Superior temporal gyrus (tissue), 1 donor: ENCODE results near the gene MICAL1.

Source experiments
- DNase-seq: peaks from one replicate; pipeline ENCODE4 v3.0.0-alpha.2; 2016; ENCODE audit errors: extremely low spot score

Gene MICAL1, protein sequence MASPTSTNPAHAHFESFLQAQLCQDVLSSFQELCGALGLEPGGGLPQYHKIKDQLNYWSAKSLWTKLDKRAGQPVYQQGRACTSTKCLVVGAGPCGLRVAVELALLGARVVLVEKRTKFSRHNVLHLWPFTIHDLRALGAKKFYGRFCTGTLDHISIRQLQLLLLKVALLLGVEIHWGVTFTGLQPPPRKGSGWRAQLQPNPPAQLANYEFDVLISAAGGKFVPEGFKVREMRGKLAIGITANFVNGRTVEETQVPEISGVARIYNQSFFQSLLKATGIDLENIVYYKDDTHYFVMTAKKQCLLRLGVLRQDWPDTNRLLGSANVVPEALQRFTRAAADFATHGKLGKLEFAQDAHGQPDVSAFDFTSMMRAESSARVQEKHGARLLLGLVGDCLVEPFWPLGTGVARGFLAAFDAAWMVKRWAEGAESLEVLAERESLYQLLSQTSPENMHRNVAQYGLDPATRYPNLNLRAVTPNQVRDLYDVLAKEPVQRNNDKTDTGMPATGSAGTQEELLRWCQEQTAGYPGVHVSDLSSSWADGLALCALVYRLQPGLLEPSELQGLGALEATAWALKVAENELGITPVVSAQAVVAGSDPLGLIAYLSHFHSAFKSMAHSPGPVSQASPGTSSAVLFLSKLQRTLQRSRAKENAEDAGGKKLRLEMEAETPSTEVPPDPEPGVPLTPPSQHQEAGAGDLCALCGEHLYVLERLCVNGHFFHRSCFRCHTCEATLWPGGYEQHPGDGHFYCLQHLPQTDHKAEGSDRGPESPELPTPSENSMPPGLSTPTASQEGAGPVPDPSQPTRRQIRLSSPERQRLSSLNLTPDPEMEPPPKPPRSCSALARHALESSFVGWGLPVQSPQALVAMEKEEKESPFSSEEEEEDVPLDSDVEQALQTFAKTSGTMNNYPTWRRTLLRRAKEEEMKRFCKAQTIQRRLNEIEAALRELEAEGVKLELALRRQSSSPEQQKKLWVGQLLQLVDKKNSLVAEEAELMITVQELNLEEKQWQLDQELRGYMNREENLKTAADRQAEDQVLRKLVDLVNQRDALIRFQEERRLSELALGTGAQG

DNA sequence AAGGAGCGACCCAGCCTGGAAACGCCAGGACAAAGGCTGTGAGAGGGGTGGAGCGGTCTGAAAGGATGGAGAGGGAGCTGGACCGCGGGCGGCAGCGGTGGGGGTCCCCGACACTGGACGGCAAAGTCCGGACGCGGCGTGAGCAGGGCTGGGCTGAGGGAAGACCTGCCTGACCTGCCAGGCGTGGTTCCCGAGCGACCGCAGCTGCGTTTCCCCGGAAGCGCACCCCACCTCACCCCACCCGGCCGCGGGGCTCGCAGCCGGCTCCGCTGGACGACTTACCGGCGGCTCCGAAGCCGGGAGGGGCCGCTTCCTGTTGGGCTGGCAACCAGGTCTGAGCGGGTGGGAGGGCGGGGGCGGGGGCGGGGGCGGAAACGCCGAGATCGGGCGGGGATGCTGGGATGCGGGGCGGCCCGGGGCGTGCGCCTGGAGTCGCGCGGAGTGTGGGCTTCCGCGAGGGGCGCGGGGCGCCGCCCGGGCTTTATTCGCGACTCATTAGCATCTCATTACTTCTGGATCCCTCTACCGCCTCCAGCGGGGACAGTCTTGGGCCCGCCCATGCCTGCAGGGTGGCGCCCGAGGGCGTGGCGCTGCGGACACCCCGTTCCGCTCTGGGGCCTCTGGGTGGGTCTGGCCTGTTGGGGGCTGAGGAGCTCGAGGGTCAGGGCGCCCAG is at the start of gene MICAL1:
Gene MICAL1, minus strand, starts transcription at position 336 of the 674 bp plus-strand sequence. CDS start 1,576 bp downstream, outside the sequence.
- DNase-seq = no peak

DNA sequence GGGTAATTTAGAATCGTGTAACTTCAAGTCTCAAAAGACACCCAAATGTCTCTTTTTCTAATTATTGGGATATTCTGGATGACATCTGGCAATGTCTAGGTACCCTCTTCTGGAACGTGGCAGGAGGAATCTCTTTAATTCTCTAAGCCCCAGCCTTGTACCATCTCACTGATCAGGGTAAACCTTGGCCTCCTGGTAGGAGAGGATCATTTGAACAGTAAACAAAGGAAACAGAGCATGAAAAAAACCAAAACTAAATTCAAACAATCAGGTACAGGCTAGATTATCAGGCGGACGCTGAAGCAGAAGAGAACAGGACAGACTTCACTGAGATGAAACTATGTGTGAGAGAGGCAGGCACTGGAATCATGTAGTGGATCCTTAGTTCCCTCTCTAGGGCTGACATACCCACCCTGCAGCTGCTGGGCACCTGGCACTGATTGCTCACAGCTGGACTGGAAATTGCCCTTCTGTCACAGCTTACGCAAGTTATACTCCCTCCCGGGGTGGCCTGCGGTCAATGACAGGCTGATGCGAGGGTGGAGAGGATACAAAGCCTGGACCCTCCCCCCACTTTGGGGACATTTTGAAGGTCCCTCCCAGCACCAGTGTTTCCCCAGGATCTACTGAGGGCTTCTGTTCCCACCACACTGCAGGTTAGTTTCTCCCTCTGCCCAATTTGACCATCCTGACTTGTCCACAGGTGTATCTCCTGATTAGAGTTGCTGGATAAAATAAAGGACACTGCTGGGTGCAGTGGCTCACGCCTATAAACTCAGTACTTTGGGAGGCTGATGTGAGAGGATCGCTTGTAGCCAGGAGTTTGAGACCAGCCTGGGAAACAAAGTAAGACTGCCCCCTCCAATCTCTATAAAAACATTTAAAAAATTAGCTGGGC is 48.0 kb upstream of the MICAL1 start:
- DNase-seq = no peak

DNA sequence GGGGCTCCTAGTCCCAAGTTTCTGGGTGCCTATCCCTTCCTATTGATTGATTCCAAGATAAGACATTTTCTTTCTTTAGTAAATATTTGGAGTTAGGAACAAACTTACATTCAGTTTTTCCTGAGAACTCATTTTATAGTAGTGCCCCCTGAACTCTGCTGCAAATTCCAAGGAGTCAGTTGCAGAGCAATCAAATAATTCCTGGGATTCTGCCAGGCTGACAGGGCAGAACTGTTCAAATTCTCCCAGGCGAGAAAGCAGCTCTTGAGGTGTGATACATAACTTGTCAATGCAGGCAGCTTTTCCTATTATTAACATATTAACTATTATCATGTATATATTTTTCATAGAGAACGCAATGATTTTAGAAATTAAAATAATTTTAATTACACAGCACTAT is 43.4 kb upstream of the MICAL1 start:
- DNase-seq = no peak

DNA sequence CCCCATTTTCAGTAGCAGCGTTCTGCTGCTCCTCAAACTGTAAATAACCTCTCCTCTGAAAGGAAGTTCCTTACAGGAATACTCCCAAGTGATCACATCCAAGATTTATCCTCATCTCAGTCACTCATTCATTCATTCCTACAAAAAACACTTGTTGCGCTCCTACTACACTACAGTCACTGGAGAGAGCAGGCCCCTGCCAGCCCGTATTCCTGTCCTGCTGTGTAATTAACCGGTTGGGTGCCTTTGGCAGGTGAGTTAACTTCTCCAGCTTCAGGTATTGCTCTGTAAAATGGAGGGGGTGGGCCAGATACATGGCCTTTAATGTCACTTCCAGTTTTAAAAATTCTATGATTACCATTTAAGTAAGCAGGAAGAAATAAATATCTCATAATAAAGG is 42.5 kb upstream of the MICAL1 start:
- DNase-seq = no peak

DNA sequence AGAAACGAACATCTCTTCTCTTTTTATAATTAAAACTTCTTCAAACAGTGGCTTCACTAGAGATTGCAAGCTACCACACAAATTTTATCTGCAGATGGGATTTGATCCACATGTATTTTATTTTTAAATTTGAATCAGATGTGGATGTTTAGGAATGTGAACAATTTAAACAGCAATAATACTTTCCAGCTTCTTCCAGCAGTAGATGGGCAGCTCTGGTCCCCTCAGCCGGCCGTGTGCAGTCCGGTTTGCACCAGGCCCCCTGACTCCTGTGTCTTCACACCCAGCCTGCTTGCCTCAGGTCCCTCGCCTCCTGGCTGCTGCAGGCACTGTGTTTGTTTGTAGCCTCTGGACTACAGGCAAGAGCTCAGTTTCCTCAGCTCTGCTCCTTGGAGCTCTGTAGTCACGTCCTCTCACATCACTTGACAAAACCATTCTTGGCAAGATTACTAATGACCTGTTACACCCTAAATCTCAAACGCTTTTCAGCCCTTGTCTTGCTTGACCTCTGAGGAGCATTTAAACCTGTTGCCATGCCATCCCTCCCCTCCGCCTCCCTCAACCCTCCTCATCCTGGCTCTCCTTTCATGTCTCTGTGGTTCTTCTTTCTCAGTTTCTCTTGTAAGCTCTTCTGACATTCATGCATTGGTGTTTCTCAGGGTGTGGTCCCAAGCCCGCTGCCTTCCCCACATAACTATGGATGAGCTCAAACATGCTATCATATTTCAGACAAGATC is 40.6 kb upstream of the MICAL1 start:
- DNase-seq = no peak

DNA sequence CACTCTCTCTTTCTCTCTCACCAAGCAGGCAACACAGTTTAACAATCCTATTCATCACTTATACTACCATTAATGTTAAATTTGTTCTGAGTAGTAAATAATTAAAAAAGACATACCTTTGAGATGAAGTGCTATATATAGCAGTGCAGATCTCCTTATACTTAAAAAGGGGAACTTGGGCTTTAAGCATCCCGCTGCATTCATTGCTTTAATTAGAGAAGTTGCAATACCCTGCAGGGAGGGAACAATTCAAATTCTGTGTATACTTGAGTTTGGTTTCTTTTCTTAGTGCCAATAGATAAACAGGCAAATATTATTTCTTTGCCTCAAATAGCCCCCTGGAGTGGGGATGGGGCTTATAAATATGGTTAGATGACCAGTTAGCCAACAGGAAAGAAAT is 38.3 kb upstream of the MICAL1 start:
- no peak for DNase-seq

DNA sequence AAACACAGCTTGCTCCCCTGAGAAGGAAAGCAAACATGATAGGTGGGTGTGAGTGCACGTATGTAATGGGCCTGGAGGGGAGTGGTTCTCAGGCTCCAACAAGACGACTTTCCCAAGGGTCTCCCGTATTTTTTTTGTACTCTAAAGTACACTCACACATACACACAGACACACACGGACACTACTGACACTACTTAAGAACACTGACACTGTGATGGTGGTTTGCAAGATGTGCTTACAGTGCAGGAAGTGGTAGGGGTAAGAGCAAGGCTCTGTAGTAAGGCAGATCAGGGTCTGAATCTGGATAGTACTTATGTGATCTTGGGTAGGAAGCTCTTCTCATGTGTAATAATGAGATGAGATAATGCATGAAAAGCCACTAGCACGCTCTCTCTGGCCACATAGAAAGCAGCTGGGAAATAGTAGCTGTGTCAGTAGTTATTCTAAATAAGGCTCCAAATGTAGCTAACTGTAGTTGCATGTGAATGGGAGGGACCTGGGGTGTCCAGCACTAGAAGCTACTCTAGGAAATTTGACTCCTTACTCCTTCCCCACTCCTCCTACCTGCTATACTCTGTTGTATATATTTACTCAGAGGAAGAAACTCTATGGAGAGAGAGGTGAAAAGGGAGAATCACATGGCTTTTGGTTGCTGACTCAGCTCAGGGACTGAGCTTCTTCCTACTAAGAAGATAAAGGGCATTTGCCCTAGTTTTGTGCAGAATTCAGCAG is 35.8 kb upstream of the MICAL1 start:
- DNase-seq = no peak

DNA sequence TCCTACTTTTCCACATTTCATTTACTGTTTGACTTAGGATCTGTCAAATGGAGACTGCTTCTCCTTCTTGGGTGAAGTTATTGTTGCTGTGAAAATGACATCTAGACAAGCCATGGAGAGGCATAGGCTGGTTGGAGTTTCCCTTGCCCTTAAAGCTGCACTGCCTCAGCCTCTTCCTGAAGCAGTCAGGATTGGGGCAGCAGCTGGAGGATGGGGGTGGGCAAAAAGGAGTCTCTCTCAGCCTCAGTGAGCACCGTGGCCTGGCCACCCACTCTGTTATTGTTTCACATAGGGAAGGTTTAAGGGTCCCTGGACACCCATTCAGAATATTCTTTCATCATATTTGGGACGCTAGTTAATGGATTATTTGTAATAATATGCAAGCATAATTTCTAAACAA is 35.1 kb upstream of the MICAL1 start:
- DNase-seq = no peak

DNA sequence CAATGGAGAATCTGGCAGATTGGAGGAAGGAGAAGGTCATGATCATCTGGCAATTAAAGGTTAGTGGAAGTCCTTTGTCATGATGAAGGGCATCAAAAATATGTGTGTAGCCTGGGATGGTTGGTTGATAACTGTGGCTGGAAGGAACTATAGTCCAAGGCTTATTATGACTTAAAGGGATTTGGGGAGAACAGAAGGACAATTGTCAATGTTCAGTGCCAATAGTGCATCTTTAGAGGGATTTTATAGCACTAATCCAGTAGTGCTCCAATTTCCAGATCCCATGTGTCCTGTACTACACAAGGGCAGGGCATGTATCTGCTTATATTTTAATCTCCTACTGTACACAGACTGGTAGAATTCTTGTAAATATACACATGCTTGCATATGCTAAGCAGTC is 32.4 kb upstream of the MICAL1 start:
- DNase-seq = no peak

DNA sequence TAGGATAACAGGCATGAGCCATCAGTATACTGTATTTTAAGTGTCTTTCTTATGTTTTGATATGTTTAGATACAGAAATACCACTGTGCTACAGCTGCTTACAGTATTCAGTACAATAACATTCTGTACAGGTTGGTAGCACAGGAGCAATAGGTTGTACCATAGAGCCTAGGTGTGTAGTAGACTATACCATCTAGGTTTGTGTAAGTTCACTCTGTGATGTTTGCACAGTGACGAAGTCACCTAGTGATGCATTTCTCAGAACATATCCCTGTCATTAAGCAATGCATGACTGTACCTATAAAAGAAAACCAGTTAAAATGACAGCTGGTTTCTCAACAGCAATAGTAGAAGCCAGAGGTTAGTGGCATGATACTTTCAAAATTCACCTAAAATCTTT is 30.5 kb upstream of the MICAL1 start:
- no peak for DNase-seq

DNA sequence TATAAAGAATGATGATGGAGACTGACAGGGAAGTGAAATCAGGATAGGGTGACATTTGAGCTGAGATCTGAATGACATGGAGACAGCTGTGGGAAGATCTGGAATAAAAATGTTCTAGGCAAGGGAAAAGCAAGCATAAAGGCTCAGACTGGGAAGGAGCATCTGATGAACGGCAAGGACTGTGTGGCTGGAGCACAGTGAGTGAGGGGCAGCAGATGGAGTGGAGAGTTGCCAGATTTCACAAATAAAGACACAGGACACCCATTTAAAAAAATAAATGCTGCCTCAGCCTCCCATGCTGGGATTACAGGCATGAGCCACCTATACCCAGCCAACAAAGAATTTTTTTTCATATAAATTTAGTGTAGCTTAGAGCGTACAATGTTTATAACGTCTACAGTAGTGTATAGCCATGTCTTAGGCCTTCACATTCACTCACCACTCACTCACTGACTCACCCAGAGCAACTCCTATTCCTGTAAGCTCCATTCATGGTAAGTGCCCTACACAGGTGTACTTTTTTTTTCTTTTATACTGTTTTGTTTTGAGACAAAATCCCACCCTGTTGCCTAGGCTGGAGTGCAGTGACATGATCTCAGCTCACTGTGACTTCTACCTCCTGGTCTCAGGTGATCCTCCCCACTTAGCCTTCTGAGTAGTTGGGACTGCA is 29.8 kb upstream of the MICAL1 start:
- DNase-seq = no peak

DNA sequence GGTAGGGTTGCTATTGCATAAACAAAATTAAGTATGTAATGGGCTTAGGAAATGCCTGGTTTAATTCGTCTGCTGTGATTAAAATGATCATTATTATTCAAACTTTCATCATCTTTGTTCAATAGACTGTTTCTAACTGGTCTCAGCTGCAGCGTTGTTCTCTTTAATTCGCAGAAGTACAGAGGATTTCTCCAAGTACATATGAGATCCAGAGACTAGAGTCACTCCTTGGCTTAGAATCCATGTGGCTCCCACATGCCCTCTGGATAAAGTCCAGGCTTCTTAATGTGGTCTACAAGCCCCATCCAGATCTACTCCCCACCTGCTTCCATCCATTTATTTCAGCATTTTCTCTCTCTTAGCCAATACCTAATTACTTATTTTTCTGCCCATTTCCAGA is 28.6 kb upstream of the MICAL1 start:
- no peak for DNase-seq

DNA sequence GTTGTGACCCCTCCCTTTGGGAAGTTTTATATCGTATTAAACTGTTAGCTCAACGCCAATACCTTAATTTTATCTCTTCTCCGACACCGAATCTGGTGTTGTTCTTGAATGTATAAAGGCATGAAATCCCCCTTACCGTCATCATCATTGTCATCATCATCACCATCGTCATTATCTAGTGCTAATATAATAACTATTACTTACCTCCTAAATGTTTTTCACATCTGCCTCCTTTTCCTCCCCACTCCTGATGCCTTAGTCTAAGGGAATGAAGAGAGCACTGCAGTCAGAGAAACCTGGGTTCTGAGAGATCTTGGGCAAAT is 28.1 kb upstream of the MICAL1 start:
- peak; percentile 55 for DNase-seq

DNA sequence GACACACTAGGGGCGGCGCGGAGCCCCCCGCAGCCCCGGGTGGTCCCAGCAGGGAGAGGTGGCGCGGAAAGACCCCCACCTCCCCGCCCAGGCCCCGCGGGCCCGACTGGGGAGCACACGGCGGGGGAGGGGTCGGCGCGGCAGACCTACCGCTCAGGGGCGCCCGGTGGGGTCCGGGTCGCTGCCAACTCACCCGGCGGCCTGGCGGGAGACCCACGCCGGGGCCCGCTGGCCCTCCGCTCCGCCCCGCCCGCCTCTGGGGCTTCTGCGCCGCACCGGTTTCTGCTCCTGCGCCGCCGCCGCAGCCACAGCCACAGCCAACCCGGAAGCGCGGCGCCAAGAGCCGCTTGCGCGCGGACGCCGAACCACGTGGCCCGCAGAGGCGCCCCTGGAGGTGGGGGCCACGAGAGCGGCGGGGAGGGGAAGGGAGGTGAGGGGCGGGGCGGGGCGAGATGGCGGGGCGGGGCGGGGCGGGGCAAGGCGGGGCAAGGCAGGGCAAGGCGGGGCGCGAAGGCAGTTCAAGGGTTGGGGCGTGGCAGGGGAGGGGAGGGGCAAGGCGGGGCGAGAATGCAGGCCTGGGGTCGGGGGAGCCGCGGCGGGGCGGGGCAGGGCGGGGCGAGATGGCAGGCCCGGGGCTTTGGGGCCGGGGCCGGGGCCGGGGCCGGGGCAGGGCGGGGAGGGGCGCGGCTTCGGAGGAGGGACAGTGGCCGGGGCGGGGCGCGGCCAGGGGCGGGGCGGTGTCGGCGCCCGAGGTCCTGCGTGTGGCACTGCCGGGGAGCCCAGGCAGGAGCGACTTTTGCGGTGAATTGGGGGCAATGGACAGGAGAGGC is 27.5 kb upstream of the MICAL1 start, which contains the start of gene ZBTB24:
Gene ZBTB24, minus strand, starts transcription at position 315 of the 830 bp plus-strand sequence. CDS start 1,193 bp downstream, outside the sequence.
- DNase-seq = peak; percentile 85

DNA sequence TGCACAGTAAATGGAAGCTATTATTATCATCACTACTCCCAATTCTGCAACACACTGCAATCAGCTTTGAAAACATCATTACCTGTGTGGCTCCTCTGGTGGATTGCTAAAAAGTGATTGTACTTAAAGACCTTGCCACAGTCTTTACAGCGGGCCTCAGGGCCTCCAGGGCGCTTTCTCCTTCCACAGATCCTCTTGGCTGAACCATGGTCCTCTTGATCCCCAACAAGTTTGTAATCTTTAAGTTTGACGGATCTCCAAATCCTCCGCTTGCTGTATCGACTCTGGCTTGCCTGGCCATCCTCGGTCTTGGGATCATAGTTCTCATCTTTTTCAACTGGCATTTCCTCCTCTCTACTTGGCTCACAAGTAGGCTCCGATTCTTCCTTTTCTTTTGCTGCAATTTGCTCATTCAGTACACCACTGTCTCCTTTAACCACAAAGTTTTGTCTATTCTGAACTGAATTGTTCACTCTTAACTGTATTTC is 25.5 kb upstream of the MICAL1 start:
- no peak for DNase-seq

DNA sequence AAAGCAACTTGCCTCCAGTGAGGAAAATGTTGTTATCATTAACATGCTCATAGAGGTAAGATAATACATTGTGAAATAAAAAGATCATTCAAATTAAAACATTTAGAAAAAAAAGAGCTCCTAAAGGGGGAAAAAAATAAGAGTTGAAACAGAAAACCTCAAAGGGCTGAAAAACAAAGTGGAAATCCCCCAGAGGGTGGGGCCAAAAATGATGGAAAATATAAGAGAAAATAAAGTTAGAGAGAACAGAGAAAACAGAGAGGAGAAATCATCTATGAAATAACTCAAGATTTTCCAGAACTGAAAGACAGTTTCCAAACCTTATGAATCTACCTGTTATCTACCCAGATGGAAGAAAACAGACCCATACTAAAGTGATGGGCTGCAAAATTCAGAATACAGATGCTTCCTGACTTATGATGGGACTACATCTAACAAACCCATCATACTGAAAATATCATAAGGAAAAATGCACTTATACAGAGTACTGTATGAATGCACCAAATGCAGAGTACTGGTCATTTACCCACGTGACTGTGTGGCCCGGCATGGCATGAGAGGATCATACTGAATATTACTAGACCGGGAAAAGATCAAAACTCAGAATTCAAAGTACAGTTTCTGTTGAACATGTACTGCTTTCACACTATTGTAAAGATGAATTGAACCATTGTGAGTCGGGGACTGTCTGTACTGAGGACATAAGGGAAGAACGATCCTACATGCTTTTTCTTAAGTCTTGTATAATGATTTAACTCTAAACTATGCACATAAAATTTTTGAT is 23.5 kb upstream of the MICAL1 start:
- no peak for DNase-seq

DNA sequence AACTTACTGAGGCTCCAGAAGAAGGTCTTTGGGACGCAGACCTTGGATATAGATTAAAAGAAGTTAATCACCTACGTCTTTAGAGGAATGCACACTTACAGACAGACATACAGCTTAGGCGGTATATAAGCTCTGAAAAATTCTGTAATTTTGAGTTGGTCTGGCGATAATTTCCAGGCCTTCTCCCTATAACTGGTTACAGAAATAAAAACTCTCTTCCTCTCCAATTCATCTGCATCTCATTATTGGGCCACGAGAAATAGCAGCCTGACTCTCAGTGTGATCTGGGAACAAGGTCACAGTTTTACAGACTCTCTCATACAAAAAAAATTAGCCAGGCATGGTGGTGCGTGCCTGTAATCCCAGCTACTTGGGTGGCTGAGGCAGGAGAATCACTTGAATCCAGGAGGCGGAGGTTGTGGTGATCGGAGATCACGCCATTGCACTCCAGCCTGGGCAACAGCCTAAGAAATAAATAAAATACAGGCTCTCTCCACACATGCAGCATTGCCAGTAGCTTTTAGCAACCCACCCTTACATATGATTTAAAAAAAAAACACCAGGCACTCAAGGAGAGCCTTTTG is 22.7 kb upstream of the MICAL1 start:
- DNase-seq = no peak
